Measurements from ENCODE around the gene TUBA1B.

DNA sequence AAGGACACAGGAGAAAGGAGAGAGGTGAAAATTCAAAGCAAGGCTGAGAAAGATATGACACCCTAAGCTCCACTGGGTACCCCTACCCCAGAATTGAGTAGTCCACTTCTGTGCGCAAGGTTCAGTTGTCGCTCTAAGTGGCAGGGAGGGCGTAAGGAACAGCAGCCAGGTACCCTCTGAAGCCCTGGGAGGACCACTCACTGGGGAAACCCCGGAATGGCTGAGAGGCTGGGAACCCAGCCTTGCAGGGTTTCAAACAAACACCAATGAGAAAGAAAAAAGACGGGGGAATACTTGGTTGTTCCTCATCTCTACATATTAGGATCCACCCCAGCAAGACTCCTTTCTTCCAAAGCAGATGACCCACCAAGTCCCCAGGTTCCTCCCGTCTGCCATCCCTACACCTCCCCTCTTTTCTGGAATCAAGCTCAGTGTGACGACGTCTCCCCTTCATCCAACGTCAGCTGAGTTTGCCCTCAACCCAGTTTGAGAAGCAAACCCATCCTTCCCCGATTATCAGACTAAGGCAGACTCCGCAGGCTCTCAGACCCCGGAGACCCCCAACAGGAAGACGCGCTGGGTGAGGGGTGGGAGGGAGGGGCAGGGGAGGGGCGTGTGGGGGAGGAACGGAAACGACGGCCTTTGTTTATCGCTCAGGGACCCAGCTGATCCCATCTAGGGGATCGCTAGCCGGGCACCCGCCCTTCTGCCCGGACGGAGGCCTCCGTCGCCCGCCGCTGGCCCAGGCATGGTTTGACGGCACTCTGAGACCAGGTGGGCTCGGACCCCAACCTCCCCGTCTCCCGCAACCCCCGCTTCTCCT is 21.3 kb downstream of the TUBA1B start:
- TF ChIP-seq POLR2A (IDR thresholded peaks at IDR 0.05) = no peak
- TF ChIP-seq, protein P1, sequence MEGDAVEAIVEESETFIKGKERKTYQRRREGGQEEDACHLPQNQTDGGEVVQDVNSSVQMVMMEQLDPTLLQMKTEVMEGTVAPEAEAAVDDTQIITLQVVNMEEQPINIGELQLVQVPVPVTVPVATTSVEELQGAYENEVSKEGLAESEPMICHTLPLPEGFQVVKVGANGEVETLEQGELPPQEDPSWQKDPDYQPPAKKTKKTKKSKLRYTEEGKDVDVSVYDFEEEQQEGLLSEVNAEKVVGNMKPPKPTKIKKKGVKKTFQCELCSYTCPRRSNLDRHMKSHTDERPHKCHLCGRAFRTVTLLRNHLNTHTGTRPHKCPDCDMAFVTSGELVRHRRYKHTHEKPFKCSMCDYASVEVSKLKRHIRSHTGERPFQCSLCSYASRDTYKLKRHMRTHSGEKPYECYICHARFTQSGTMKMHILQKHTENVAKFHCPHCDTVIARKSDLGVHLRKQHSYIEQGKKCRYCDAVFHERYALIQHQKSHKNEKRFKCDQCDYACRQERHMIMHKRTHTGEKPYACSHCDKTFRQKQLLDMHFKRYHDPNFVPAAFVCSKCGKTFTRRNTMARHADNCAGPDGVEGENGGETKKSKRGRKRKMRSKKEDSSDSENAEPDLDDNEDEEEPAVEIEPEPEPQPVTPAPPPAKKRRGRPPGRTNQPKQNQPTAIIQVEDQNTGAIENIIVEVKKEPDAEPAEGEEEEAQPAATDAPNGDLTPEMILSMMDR (IDR thresholded peaks at IDR 0.05 in 4 of 5, conservative IDR thresholded peaks at IDR 0.05 in 1 of 5) = no peak

Measured in gastrocnemius medialis (tissue), 4 donors.